Frontal cortex (tissue), 4 donors: Measurements from ENCODE around the gene TMA7B. TPM values are rescaled to one million over a fixed set of nuclear protein-coding genes. Genes with fewer than 3 reads are reported as not detected.

Experiments
- DNase-seq, 2 donors: peaks; one replicate each; pipeline ENCODE4 v3.0.0; 2012; ENCODE audit warnings: low spot score in 2 of 2
- FAIRE-seq: peaks from 2 replicates; lab custom pipeline; 2012; peaks lifted over from hg19 to GRCh38; lab: Jason Lieb, UNC
- total RNA-seq: library from RNA; depleted of rRNA; stranded (reverse); fragments of >200 nt; gene quantifications from one replicate; pipeline ENCODE4 v1.2.3, GENCODE V29; 2014
- donor health status: control.
- donor health status: control.
- donor health status: control.

Gene TMA7B
- total RNA-seq, result not detected

- DNase-seq (no peak), FAIRE-seq (no peak)
Measured at GRCh38 chr22:39959640-39960447, at the start of gene TMA7B. Gene TMA7B, plus strand, starts transcription at chr22:39960397. Its CDS starts 3,978 bp downstream, at chr22:39964375.

GRCh38 chr22:39910876-39911613 lies 49.2 kb upstream of the TMA7B start:
- no peak for FAIRE-seq

GRCh38 chr22:39913321-39913720 lies 46.9 kb upstream of the TMA7B start:
- FAIRE-seq (no peak), DNase-seq (no peak)

More at GRCh38 chr22:39910876-39911613, 49.2 kb upstream of the TMA7B start:
- no peak for DNase-seq

- DNase-seq (no peak), FAIRE-seq (no peak)
Measured at GRCh38 chr22:39913886-39914285, 46.3 kb upstream of the TMA7B start.

- DNase-seq (no peak), FAIRE-seq (no peak)
Measured at GRCh38 chr22:39914584-39914983, 45.6 kb upstream of the TMA7B start.

- DNase-seq (no peak), FAIRE-seq (no peak)
Measured at GRCh38 chr22:39915295-39915726, 44.9 kb upstream of the TMA7B start.

- DNase-seq (no peak), FAIRE-seq (no peak)
Measured at GRCh38 chr22:39916496-39916895, 43.7 kb upstream of the TMA7B start.

GRCh38 chr22:39917197-39917643 lies 43.0 kb upstream of the TMA7B start:
- no peak for FAIRE-seq
- no peak for DNase-seq

- DNase-seq (no peak), FAIRE-seq (no peak)
Measured at GRCh38 chr22:39917776-39918495, 42.3 kb upstream of the TMA7B start.

GRCh38 chr22:39920134-39920743 lies 40.0 kb upstream of the TMA7B start:
- DNase-seq (no peak), FAIRE-seq (no peak)

- no peak for FAIRE-seq
Measured at GRCh38 chr22:39923696-39924095, 36.5 kb upstream of the TMA7B start.

GRCh38 chr22:39924286-39924685 lies 35.9 kb upstream of the TMA7B start:
- DNase-seq (no peak), FAIRE-seq (no peak)

More at GRCh38 chr22:39923696-39924095, 36.5 kb upstream of the TMA7B start:
- DNase-seq, result no peak

- FAIRE-seq, result no peak
Measured at GRCh38 chr22:39925273-39925672, 34.9 kb upstream of the TMA7B start.

GRCh38 chr22:39925909-39926679 lies 34.1 kb upstream of the TMA7B start:
- FAIRE-seq, result no peak
- DNase-seq, result no peak

More at GRCh38 chr22:39925273-39925672, 34.9 kb upstream of the TMA7B start:
- no peak for DNase-seq

GRCh38 chr22:39926753-39927152 lies 33.4 kb upstream of the TMA7B start:
- FAIRE-seq (no peak), DNase-seq (no peak)

GRCh38 chr22:39927544-39927943 lies 32.7 kb upstream of the TMA7B start:
- DNase-seq (no peak), FAIRE-seq (no peak)

- DNase-seq, result no peak
- FAIRE-seq, result no peak
Measured at GRCh38 chr22:39928536-39929520, 31.4 kb upstream of the TMA7B start.

- FAIRE-seq, result no peak
- no peak for DNase-seq
Measured at GRCh38 chr22:39931251-39931650, 28.9 kb upstream of the TMA7B start.
